Thoracic aorta (tissue), 2 donors: ENCODE measurements around the gene ATRN. TPM values are rescaled to one million over a fixed set of nuclear protein-coding genes. Genes with fewer than 3 reads are reported as not detected.
A peak's percentile ranks its signal among the peaks of the same experiment; 100 is the strongest.

ENCODE experiments used
- ATAC-seq: fragments of 150-250 bp; one replicate; pipeline ENCODE4 v1.8.0; 2017; ENCODE audit warnings: low read depth; ENCODE audit not compliant: insufficient number of reproducible peaks, low FRiP score
- DNase-seq: peaks from one replicate; pipeline ENCODE4 v3.0.0-alpha.2; 2020; ENCODE audit warnings: low spot score
- H3K27ac ChIP-seq, 2 donors: fragments of 200-600 bp; sonication (generic); 1 replicate in 1 of 2; 2 replicates in 1 of 2; pipeline ENCODE4 v1.5.1; 2016; ENCODE audit warnings: mild to moderate bottlenecking in 2 of 2, moderate library complexity in 2 of 2
- H3K27me3 ChIP-seq: fragments of 200-600 bp; sonication (generic); replicated peaks from 2 replicates; pipeline ENCODE4 v1.6.0; 2016; ENCODE audit warnings: mild to moderate bottlenecking; ENCODE audit not compliant: insufficient read depth
- H3K36me3 ChIP-seq: fragments of 200-600 bp; sonication (generic); one replicate; pipeline ENCODE4 v1.5.1; 2016
- H3K4me1 ChIP-seq, 2 donors: fragments of 200-600 bp; sonication (generic); 1 replicate in 1 of 2; 2 replicates in 1 of 2; pipeline versions ENCODE4 v1.5.1 to v1.6.0; 2016; ENCODE audit warnings: low read depth in 2 of 2, mild to moderate bottlenecking in 1 of 2; ENCODE audit not compliant: control insufficient read depth in 1 of 2
- H3K4me3 ChIP-seq: fragments of 200-600 bp; sonication (generic); 2 replicates; pipeline ENCODE4 v1.5.1; 2016; ENCODE audit warnings: mild to moderate bottlenecking
- H3K9me3 ChIP-seq: fragments of 200-600 bp; sonication (generic); 2 replicates; pipeline ENCODE4 v1.5.1; 2016
- CTCF ChIP-seq: fragments of 200-600 bp; sonication (generic); IDR thresholded peaks from one replicate; pipeline ENCODE4 v1.5.1; 2019; ENCODE audit warnings: antibody characterized with exemption
- total RNA-seq, 2 donors: library from RNA; depleted of rRNA; stranded (reverse); fragments of >200 nt; gene quantifications; one replicate each; pipeline versions ENCODE4 v1.1.0 to v1.2.3, GENCODE V29; 2016

Gene ATRN
- total RNA-seq, 2 donors from 2014 or later = 25.0 to 32.9 TPM

DNA sequence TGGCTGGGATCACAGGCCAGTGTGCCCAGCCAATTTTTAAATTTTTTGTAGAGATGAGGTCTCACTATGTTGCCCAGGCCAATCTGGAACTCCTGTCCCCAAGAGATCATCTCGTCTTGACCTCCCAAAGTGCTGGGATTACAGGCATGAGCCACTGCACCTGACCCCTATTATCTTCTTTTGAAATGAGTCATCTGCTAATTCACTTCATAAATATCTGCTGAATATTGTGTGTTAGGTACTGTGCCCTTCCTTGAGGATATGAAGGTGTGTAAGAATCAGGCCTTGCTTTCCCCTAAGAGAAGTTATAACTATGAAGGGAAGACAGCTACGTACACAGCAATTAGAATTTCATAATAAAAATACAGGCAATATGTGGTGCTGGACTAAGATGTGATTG lies 8.2 kb downstream of the ATRN start:
- no peak overlapping the region for H3K27ac ChIP-seq
- peaks cover 7 to 30% of the 10 kb centered on the region in 2 donors for H3K4me1 ChIP-seq
- no peak overlapping the region for H3K4me3 ChIP-seq
- no peaks in the 10 kb centered on the region for H3K9me3 ChIP-seq
- ATAC-seq (no peak), DNase-seq (no peak)
- no peaks in the 10 kb centered on the region for H3K36me3 ChIP-seq
- no peak for TF ChIP-seq CTCF
- H3K27me3 ChIP-seq = no peaks in the 10 kb centered on the region

GRCh38 chr20:3479759-3480615 lies 9.2 kb downstream of the ATRN start:
- Histone ChIP-seq H3K9me3 (no peaks in the 10 kb centered on the region), H3K27ac (no peak overlapping the region), H3K4me3 (no peak overlapping the region), H3K27me3 (no peaks in the 10 kb centered on the region), H3K36me3 (no peaks in the 10 kb centered on the region), H3K4me1 (peaks cover 7 to 35% of the 10 kb centered on the region in 2 donors)
- ATAC-seq = no peak
- no peak for TF ChIP-seq CTCF
- DNase-seq = no peak

DNA sequence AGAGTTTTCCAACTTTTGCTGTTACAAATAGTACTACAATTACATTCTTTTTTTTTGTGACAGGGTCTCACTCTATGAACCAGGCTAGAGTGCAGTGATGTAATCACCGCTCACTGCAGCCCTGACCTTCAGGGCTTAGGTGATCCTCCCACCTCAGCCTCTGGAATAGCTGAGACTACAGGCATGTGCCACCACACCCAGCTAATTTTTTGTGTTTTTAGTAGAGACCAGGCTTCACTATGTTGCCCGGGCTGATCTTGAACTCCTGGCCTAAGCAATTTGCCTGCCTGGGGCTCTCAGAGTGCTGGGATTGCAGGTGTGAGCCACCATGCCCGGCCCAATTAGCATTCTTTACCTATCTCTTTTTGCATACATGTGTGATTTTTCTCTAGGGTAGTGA lies 12.5 kb downstream of the ATRN start:
- no peak for DNase-seq
- ATAC-seq = no peak
- H3K9me3 ChIP-seq = peaks cover 3% of the 10 kb centered on the region
- H3K36me3 ChIP-seq = no peaks in the 10 kb centered on the region
- H3K4me1 ChIP-seq = peaks cover 7 to 30% of the 10 kb centered on the region in 2 donors
- H3K27ac ChIP-seq = no peak overlapping the region
- H3K27me3 ChIP-seq = no peaks in the 10 kb centered on the region
- no peak for TF ChIP-seq CTCF
- H3K4me3 ChIP-seq = no peak overlapping the region

- H3K27ac ChIP-seq = peak overlapping the region in 1 of 2 donors; percentile 49
- no peaks in the 10 kb centered on the region for H3K27me3 ChIP-seq
- ATAC-seq (no peak), DNase-seq (no peak)
- no peaks in the 10 kb centered on the region for H3K36me3 ChIP-seq
- no peak overlapping the region for H3K4me3 ChIP-seq
- peaks cover 7 to 30% of the 10 kb centered on the region in 2 donors for H3K4me1 ChIP-seq
- peaks cover 3% of the 10 kb centered on the region for H3K9me3 ChIP-seq
- TF ChIP-seq CTCF = no peak
Measured at GRCh38 chr20:3483784-3484183, 13.0 kb downstream of the ATRN start.

DNA sequence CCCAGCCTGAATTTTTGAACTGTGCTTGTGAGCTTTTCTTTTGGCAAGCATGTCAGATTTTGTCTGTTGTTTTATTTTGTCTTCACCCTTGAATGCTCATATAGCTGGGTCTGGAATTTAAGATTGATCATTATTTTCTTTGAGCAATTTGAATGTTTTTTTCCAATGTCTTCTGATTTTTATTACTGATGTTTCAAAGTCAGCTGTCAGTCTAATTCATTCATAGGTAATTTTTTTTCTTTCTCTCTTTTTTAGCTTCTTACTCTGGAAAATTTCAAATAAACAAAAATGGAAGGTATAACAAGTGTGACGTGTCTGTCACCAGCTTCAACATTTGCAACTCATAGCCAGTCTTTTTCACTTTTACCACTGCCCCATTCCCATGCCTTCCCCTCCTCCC lies 15.1 kb downstream of the ATRN start:
- Histone ChIP-seq H3K27me3 (no peaks in the 10 kb centered on the region), H3K9me3 (peaks cover 3% of the 10 kb centered on the region), H3K4me1 (peaks cover 7 to 19% of the 10 kb centered on the region in 2 donors), H3K36me3 (no peaks in the 10 kb centered on the region), H3K27ac (no peak overlapping the region), H3K4me3 (no peak overlapping the region)
- no peak for ATAC-seq
- DNase-seq = no peak
- TF ChIP-seq CTCF = no peak
